H7 (cell line): ENCODE results near the gene CEACAM18. TPM values are rescaled to one million over a fixed set of nuclear protein-coding genes. Genes with fewer than 3 reads are reported as not detected.
A peak's percentile ranks its signal among the peaks of the same experiment; 100 is the strongest.
"Not testable (repeated sequence)": the region's sequence is repeated elsewhere in the genome, so short reads cannot be mapped to it uniquely, and the experiment has no call there.

ENCODE experiments used
- DNase-seq: peaks from one replicate; pipeline ENCODE4 v3.0.0; 2012
- H3K27me3 ChIP-seq: 2 replicates; pipeline ENCODE4 v1.6.0; 2011; ENCODE audit warnings: mild to moderate bottlenecking, low read length; ENCODE audit not compliant: control insufficient read depth, insufficient read depth
- H3K36me3 ChIP-seq: replicated peaks from 2 replicates; pipeline ENCODE4 v1.5.1; 2011; ENCODE audit warnings: low read length; ENCODE audit not compliant: control insufficient read depth, insufficient read depth
- H3K4me3 ChIP-seq: 2 replicates; pipeline ENCODE4 v1.5.1; 2011; ENCODE audit warnings: low read depth, mild to moderate bottlenecking, control low read depth, low read length, moderate library complexity; ENCODE audit not compliant: insufficient read depth
- total RNA-seq: library from RNA; depleted of rRNA; stranded (reverse); fragments of >200 nt; shearing (Covaris generic); gene quantifications from 2 replicates; pipeline ENCODE4 v1.2.3, GENCODE V29; 2014

CEACAM18 gene
- total RNA-seq, 1 experiment from 2014 or later, result not detected

- Histone ChIP-seq H3K27me3 (no peaks in the 10 kb centered on the region), H3K36me3 (no peaks in the 10 kb centered on the region), H3K4me3 (no peak overlapping the region)
- DNase-seq, result no peak
Observed at GRCh38 chr19:51456541-51457290, 21.6 kb upstream of the CEACAM18 start.

GRCh38 chr19:51457351-51458013 lies 20.9 kb upstream of the CEACAM18 start:
- H3K27me3 ChIP-seq, result peaks cover under 1% of the 10 kb centered on the region; the same call in 1 of the 2 replicates
- H3K4me3 ChIP-seq, result no peak overlapping the region
- no peak for DNase-seq
- no peaks in the 10 kb centered on the region for H3K36me3 ChIP-seq

- no peaks in the 10 kb centered on the region for H3K36me3 ChIP-seq
- no peak within 1 kb of the TSS for H3K4me3 ChIP-seq
- DNase-seq, result no peak
- peaks cover 3% of the 10 kb centered on the region; the same call in 1 of the 2 replicates for H3K27me3 ChIP-seq
Observed at GRCh38 chr19:51458051-51458645, 20.2 kb upstream of the CEACAM18 start, which contains the start of gene SIGLEC8. TSS of gene SIGLEC8 (minus strand) at chr19:51458454. CDS start at chr19:51458387, 67 bp downstream.

DNA sequence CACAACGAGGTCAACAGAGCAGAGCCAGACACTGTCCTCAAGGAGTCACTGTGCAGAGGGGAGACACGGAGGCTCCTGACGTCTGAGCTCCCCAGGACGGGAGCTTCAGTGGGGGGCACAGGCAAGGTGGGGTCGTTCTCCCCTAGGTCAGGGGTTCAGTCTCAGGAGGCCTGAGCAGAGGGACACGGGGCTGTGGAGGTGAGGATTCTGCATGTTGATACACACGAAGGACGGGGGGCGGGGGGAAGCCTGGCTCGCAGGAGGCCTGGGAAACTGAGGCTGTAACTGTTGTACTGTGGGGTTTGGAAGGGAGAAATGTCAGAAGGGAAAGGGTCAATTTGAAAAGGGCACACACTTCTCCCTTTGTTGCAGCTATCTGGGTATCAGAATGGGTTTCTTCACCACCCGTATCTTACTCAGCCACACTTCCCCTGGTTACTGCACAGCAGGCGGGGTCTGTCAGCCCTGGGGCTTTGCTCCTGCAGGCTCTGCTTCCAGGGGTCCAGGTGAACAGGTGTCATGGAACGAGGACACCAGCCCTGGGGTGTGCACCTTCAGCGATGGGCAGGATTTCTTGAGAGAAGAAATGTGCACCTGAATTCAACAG lies 19.3 kb upstream of the CEACAM18 start:
- no peaks in the 10 kb centered on the region for H3K36me3 ChIP-seq
- peaks cover 3% of the 10 kb centered on the region; the same call in 1 of the 2 replicates for H3K27me3 ChIP-seq

GRCh38 chr19:51460164-51460992 lies 18.0 kb upstream of the CEACAM18 start:
- peak; percentile 64 for DNase-seq
- H3K36me3 ChIP-seq, result no peaks in the 10 kb centered on the region
- peak overlapping the region; percentile 16; the same call in 1 of the 2 replicates for H3K4me3 ChIP-seq
- H3K27me3 ChIP-seq, result peaks cover 5% of the 10 kb centered on the region; the same call in 1 of the 2 replicates

More for the DNA sequence above, 19.3 kb upstream of the CEACAM18 start:
- no peak overlapping the region for H3K4me3 ChIP-seq
- DNase-seq, result no peak

- Histone ChIP-seq H3K27me3 (peaks cover 5% of the 10 kb centered on the region; the same call in 1 of the 2 replicates), H3K36me3 (no peaks in the 10 kb centered on the region), H3K4me3 (no peak overlapping the region)
- no peak for DNase-seq
Observed at GRCh38 chr19:51461723-51462161, 16.6 kb upstream of the CEACAM18 start.

GRCh38 chr19:51462276-51462675 lies 16.1 kb upstream of the CEACAM18 start:
- DNase-seq, result no peak
- Histone ChIP-seq H3K4me3 (no peak overlapping the region), H3K36me3 (no peaks in the 10 kb centered on the region), H3K27me3 (peaks cover 5% of the 10 kb centered on the region; the same call in 1 of the 2 replicates)

- peaks cover 5% of the 10 kb centered on the region; the same call in 1 of the 2 replicates for H3K27me3 ChIP-seq
- H3K36me3 ChIP-seq, result no peaks in the 10 kb centered on the region
- no peak for DNase-seq
- H3K4me3 ChIP-seq, result no peak overlapping the region
Observed at GRCh38 chr19:51462681-51463080, 15.7 kb upstream of the CEACAM18 start.

DNA sequence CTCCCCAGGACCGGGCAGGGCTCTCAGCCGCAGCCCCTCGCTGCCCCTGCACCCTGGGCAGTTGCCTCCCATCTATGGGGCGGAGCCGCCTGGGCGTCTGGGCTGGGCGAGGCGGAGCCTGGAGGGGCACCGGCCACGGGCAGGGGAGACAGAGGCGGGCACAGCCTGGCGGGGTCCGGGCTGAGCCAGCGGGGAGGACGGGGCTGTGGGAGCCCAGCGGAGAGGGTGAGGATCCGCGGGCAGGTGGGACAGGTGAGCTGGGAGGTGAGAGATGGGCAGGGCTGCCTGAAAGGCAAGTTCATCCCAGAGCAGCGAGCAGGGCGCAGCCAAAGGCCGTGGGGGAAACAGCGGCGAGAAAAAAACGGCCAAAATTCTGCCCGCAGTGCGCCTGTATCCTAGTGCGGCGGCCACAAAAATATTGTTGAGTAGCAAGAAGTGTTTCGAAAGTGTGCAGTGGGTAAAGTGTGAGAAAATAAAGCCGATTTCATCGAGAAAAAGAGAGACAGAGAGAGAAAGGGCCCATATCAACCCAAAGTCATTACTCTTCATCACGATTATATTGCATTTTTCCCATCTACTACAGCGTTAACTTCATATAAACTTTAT lies 14.3 kb upstream of the CEACAM18 start:
- not testable (repeated sequence) for H3K27me3 ChIP-seq, H3K4me3 ChIP-seq, H3K36me3 ChIP-seq, DNase-seq

- DNase-seq, result no peak
- Histone ChIP-seq H3K4me3 (no peak overlapping the region), H3K36me3 (no peaks in the 10 kb centered on the region), H3K27me3 (peaks cover 5% of the 10 kb centered on the region; the same call in 1 of the 2 replicates)
Observed at GRCh38 chr19:51466723-51467122, 11.6 kb upstream of the CEACAM18 start.

DNA sequence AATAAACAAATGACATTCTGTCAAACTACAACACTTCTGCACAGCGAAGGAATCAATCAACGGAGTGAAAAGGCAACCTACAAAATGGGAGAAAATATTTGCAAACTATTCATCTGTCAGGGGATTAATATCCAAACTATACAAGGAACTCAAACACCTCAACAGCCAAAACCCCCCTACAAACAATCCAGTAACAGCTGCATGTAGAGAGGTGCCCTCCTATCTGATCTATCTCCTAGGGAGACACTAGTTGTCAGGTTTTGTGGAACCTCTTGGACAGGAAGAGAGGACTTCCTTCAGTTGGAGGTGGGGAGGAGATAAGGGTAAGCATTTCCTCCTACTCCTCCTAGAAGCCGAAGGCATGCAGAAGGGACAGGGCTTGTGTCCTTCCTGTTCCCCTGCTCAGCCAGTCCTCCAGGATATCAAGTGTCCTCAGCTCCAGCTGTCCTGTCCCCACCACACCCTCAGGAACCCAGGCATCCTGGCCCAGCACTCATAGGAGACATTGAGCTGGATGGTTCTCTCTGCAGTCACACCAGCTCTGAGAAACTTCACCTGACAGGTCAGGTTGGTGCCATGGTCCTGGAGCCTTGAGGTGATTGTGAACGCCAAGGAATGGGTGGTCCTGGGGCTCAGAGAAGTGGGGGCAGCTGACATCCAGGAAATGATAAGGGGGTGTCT lies 10.3 kb upstream of the CEACAM18 start:
- H3K4me3 ChIP-seq, result no peak overlapping the region
- H3K27me3 ChIP-seq, result peaks cover 2% of the 10 kb centered on the region; the same call in 1 of the 2 replicates
- DNase-seq, result no peak
- H3K36me3 ChIP-seq, result no peaks in the 10 kb centered on the region

DNA sequence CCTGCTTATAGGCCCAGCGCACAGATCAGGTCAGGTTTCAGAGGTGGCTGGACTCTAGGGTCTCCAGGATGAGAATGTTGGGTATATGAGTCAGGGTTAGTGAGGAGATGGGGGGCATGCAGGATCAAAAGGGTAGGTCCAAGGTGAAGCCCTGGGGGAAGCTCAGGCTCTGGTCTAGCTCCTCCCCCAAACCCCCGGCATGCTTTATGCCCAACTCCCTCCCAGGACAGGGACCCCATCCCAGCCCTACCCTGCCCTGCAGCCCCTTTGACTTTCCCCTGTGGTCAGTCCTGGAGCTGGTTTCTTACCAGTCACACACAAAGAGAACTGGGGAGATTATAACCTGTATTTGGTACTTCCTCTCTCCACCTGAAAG lies 9.8 kb upstream of the CEACAM18 start:
- H3K4me3 ChIP-seq, result no peak overlapping the region
- DNase-seq, result no peak
- peaks cover 2% of the 10 kb centered on the region; the same call in 1 of the 2 replicates for H3K27me3 ChIP-seq
- H3K36me3 ChIP-seq, result no peaks in the 10 kb centered on the region

GRCh38 chr19:51469162-51469561 lies 9.2 kb upstream of the CEACAM18 start:
- Histone ChIP-seq H3K36me3 (no peaks in the 10 kb centered on the region), H3K27me3 (peaks cover 2% of the 10 kb centered on the region; the same call in 1 of the 2 replicates), H3K4me3 (no peak overlapping the region)
- no peak for DNase-seq
